GM18909 (cell line): Measurements from ENCODE around the gene C3AR1.
"Not testable (repeated sequence)": the region's sequence is repeated elsewhere in the genome, so short reads cannot be mapped to it uniquely, and the experiment has no call there.

Experiments
- ATAC-seq: cut with Tn5 transposase; IDR thresholded peaks from one replicate; pipeline ENCODE4 v1.9.1; 2021; ENCODE audit warnings: mild to moderate bottlenecking; ENCODE audit not compliant: unreplicated experiment, poor library complexity

C3AR1 gene

GRCh38 chr12:8065991-8066594, at the start of gene C3AR1:
Gene C3AR1 (minus strand): TSS chr12:8066359. CDS start chr12:8060185, 6,174 bp downstream.
- peak; percentile 58 for ATAC-seq

- not testable (repeated sequence) for ATAC-seq
Measured at GRCh38 chr12:8113117-8113516, 47.0 kb upstream of the C3AR1 start.

GRCh38 chr12:8108808-8109398, 42.7 kb upstream of the C3AR1 start:
- no peak for ATAC-seq

GRCh38 chr12:8099235-8099634, 33.1 kb upstream of the C3AR1 start:
- no peak for ATAC-seq

- no peak for ATAC-seq
Measured at GRCh38 chr12:8096281-8096915, 30.2 kb upstream of the C3AR1 start.

GRCh38 chr12:8093291-8093690, 27.1 kb upstream of the C3AR1 start:
- no peak for ATAC-seq

GRCh38 chr12:8089716-8090115, 23.6 kb upstream of the C3AR1 start:
- no peak for ATAC-seq

GRCh38 chr12:8089277-8089676, 23.1 kb upstream of the C3AR1 start:
- not testable (repeated sequence) for ATAC-seq

- peak; percentile 71 for ATAC-seq
Measured at GRCh38 chr12:8088574-8088973, 22.4 kb upstream of the C3AR1 start.

GRCh38 chr12:8087666-8088065, 21.5 kb upstream of the C3AR1 start:
- ATAC-seq: no peak

GRCh38 chr12:8084351-8084750, 18.2 kb upstream of the C3AR1 start:
- not testable (repeated sequence) for ATAC-seq

GRCh38 chr12:8082808-8083100, 16.6 kb upstream of the C3AR1 start:
- no peak for ATAC-seq

GRCh38 chr12:8081251-8081920, 15.2 kb upstream of the C3AR1 start:
- no peak for ATAC-seq

GRCh38 chr12:8080120-8080519, 14.0 kb upstream of the C3AR1 start:
- no peak for ATAC-seq

GRCh38 chr12:8078916-8079315, 12.8 kb upstream of the C3AR1 start:
- no peak for ATAC-seq

GRCh38 chr12:8078398-8078797, 12.2 kb upstream of the C3AR1 start:
- no peak for ATAC-seq

GRCh38 chr12:8077207-8077606, 11.0 kb upstream of the C3AR1 start:
- ATAC-seq: no peak

GRCh38 chr12:8076366-8076765, 10.2 kb upstream of the C3AR1 start:
- no peak for ATAC-seq

GRCh38 chr12:8075935-8076334, 9.8 kb upstream of the C3AR1 start:
- no peak for ATAC-seq

- not testable (repeated sequence) for ATAC-seq
Measured at GRCh38 chr12:8071820-8072219, 5.7 kb upstream of the C3AR1 start.

- ATAC-seq: no peak
Measured at GRCh38 chr12:8069582-8069981, 3.4 kb upstream of the C3AR1 start.
